Hepatocyte (in vitro differentiated cells): ENCODE data around the gene SNAPC2. TPM values are rescaled to one million over a fixed set of nuclear protein-coding genes. Genes with fewer than 3 reads are reported as not detected.
A peak's percentile ranks its signal among the peaks of the same experiment; 100 is the strongest.

Source experiments
- DNase-seq: peaks from one replicate; pipeline ENCODE4 v3.0.0-alpha.2; 2016; ENCODE audit warnings: low spot score
- H2AFZ ChIP-seq: fragments of 200-600 bp; sonication (generic); 2 replicates; pipeline ENCODE4 v1.6.0; 2016; ENCODE audit warnings: antibody characterized with exemption, mild to moderate bottlenecking
- H3K27ac ChIP-seq: fragments of 200-600 bp; sonication (generic); 2 replicates; pipeline ENCODE4 v1.5.1; 2016; ENCODE audit warnings: mild to moderate bottlenecking
- H3K27me3 ChIP-seq: fragments of 200-600 bp; sonication (generic); 2 replicates; pipeline ENCODE4 v1.6.1; 2016
- H3K36me3 ChIP-seq: fragments of 200-600 bp; sonication (generic); replicated peaks from 2 replicates; pipeline ENCODE4 v1.5.1; 2016; ENCODE audit warnings: low read depth; ENCODE audit not compliant: insufficient read depth
- H3K4me1 ChIP-seq: fragments of 200-600 bp; sonication (generic); 2 replicates; pipeline ENCODE4 v1.5.1; 2016; ENCODE audit warnings: mild to moderate bottlenecking, moderate library complexity; ENCODE audit not compliant: insufficient read depth
- H3K4me2 ChIP-seq: fragments of 200-600 bp; sonication (generic); 2 replicates; pipeline ENCODE4 v1.6.0; 2016
- H3K4me3 ChIP-seq: fragments of 200-600 bp; sonication (generic); 2 replicates; pipeline ENCODE4 v1.5.1; 2016; ENCODE audit warnings: mild to moderate bottlenecking
- H3K79me2 ChIP-seq: fragments of 200-600 bp; sonication (generic); 2 replicates; pipeline ENCODE4 v1.6.0; 2017; ENCODE audit warnings: mild to moderate bottlenecking
- H3K9me2 ChIP-seq: fragments of 200-600 bp; sonication (generic); replicated peaks from 2 replicates; pipeline ENCODE4 v1.6.0; 2017; ENCODE audit warnings: mild to moderate bottlenecking; ENCODE audit not compliant: insufficient read depth
- H3K9me3 ChIP-seq: fragments of 200-600 bp; sonication (generic); 2 replicates; pipeline ENCODE4 v1.5.1; 2016; ENCODE audit warnings: low read depth, mild to moderate bottlenecking
- H4K20me1 ChIP-seq: fragments of 200-600 bp; sonication (generic); 2 replicates; pipeline ENCODE4 v1.6.0; 2016; ENCODE audit warnings: mild to moderate bottlenecking; ENCODE audit not compliant: insufficient read depth, poor library complexity, severe bottlenecking
- EZH2 ChIP-seq: fragments of 200-600 bp; sonication (generic); IDR thresholded peaks from 2 replicates; pipeline ENCODE4 v1.6.1; 2016; ENCODE audit warnings: antibody characterized with exemption, mild to moderate bottlenecking, borderline replicate concordance
- EZH2phosphoT487 ChIP-seq: fragments of 200-600 bp; sonication (generic); IDR thresholded peaks from one replicate; pipeline ENCODE4 v1.6.1; 2018; ENCODE audit warnings: antibody characterized with exemption, mild to moderate bottlenecking, low read depth, moderate library complexity; ENCODE audit not compliant: unreplicated experiment, severe bottlenecking
- WGBS: methylation state at CpG from one replicate; pipeline ENCODE4 v1.1.6; 2016; ENCODE audit warnings: low lambda C conversion rate; ENCODE audit errors: missing lambda C conversion rate; 5-methylcytosine and 5-hydroxymethylcytosine counted together
- polyA plus RNA-seq: library from polyadenylated mRNA; unstranded; fragments of >200 nt; fragmentation: Nextera tagmentation; extraction: Ambion mirVana; gene quantifications from 2 replicates; pipeline ENCODE4 v1.2.1, GENCODE V29; 2016
- total RNA-seq: library from RNA; depleted of rRNA; stranded (reverse); fragments of >200 nt; gene quantifications from 2 replicates; pipeline ENCODE4 v1.2.3, GENCODE V29; 2014
- TF ChIP-seq, protein P1 (sequence below): fragments of 200-600 bp; sonication (generic); IDR thresholded peaks from 2 replicates; pipeline ENCODE4 v1.5.1; 2016; ENCODE audit warnings: antibody characterized with exemption, mild to moderate bottlenecking; ENCODE audit not compliant: poor library complexity

The SNAPC2 gene
- total and polyA plus RNA-seq, 2 experiments from 2014 or later: 11.8 to 17.5 TPM

GRCh38 chr19:7926727-7927604 is 6.8 kb downstream of the SNAPC2 start:
- Histone ChIP-seq H3K27me3 (no peaks in the 10 kb centered on the region), H4K20me1 (no peaks in the 10 kb centered on the region), H3K27ac (no peak overlapping the region), H3K9me3 (no peaks in the 10 kb centered on the region), H3K79me2 (no peaks in the 10 kb centered on the region), H3K4me1 (peaks cover 28% of the 10 kb centered on the region), H3K9me2 (no peaks in the 10 kb centered on the region), H3K4me3 (no peak overlapping the region), H2AFZ (no peak overlapping the region), H3K4me2 (peak overlapping the region; percentile 98), H3K36me3 (no peaks in the 10 kb centered on the region)
- no peak for TF ChIP-seq EZH2phosphoT487
- no peak for TF ChIP-seq EZH2
- TF ChIP-seq, protein P1, sequence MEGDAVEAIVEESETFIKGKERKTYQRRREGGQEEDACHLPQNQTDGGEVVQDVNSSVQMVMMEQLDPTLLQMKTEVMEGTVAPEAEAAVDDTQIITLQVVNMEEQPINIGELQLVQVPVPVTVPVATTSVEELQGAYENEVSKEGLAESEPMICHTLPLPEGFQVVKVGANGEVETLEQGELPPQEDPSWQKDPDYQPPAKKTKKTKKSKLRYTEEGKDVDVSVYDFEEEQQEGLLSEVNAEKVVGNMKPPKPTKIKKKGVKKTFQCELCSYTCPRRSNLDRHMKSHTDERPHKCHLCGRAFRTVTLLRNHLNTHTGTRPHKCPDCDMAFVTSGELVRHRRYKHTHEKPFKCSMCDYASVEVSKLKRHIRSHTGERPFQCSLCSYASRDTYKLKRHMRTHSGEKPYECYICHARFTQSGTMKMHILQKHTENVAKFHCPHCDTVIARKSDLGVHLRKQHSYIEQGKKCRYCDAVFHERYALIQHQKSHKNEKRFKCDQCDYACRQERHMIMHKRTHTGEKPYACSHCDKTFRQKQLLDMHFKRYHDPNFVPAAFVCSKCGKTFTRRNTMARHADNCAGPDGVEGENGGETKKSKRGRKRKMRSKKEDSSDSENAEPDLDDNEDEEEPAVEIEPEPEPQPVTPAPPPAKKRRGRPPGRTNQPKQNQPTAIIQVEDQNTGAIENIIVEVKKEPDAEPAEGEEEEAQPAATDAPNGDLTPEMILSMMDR: no peak
- 92% methylated on average over 31 of the region's 32 CpGs for WGBS
- no peak for DNase-seq

DNA sequence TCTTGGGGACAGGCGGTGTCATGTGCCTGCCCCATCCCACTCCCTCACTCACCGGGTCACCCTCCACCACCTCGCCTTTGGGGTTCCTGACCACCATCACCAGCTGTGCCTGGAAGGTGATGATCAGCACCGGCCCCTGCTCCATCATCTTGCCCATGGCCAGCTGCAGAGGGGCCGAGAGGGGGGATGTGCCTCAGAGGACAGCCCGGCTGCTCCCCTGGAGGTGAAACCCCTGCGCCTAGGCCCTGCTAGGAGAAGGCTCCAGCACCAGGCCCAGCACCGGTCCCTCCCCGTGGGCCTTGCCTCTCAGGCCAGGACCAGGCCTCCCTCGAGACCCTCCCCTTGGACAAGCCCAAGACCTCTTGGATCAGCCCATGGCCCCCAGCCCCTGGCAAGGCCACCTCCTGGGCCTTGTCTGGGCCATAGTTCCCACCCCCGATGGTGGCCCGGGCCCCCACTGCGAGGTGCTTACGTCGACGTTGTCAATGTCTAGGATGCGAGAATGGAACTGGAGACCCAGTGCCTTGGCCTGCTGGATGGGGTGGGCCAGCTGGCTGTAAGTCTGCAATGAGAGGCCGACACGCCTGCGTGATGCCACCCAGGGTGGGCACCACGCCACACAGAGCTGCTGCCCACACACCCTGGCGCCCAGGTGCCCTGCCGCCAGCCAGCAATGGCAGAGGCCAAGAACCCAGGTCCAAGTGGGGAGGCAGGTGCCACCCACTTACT is 7.6 kb downstream of the SNAPC2 start:
- Histone ChIP-seq H3K9me2 (no peaks in the 10 kb centered on the region), H2AFZ (no peak overlapping the region), H3K4me2 (no peak overlapping the region), H3K36me3 (no peaks in the 10 kb centered on the region), H3K79me2 (no peaks in the 10 kb centered on the region), H3K27ac (peak overlapping the region; percentile 62), H3K4me3 (no peak overlapping the region), H3K4me1 (peaks cover 28% of the 10 kb centered on the region), H3K27me3 (no peaks in the 10 kb centered on the region), H4K20me1 (no peaks in the 10 kb centered on the region), H3K9me3 (no peaks in the 10 kb centered on the region)
- 95% methylated on average over 23 of the region's 23 CpGs for WGBS
- DNase-seq: no peak
- TF ChIP-seq, protein P1: no peak

DNA sequence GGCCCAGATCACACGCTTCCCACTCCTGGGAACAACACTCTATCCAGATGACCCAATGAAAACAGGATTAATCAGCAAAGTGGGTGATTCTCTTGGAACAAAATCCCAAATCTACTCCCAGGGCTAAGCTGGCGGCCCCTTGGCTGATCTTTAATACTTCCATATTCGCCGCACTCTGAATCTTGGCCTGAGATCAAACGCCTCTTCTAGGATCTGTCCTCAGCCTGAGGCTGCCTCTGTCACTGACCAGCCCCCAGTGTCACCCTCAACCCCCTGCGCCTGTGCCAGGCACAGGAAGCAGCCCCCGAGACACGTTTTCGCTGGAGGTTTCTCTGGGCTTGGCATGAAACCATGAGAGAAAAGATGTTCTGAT is 8.2 kb downstream of the SNAPC2 start:
- TF ChIP-seq EZH2 (no peak), EZH2phosphoT487 (no peak)
- TF ChIP-seq, protein P1: no peak
- Histone ChIP-seq H3K27ac (peak overlapping the region; percentile 62), H3K4me1 (peaks cover 28% of the 10 kb centered on the region), H3K4me3 (no peak overlapping the region), H4K20me1 (no peaks in the 10 kb centered on the region), H3K9me3 (no peaks in the 10 kb centered on the region), H2AFZ (no peak overlapping the region), H3K4me2 (no peak overlapping the region), H3K79me2 (no peaks in the 10 kb centered on the region), H3K9me2 (no peaks in the 10 kb centered on the region), H3K36me3 (no peaks in the 10 kb centered on the region), H3K27me3 (no peaks in the 10 kb centered on the region)
- WGBS: 77% methylated on average over 9 of the region's 9 CpGs
- DNase-seq: no peak
